Measurements from ENCODE around the gene MPHOSPH9. TPM values are rescaled to one million over a fixed set of nuclear protein-coding genes. Genes with fewer than 3 reads are reported as not detected.
A peak's percentile ranks its signal among the peaks of the same experiment; 100 is the strongest.

The MPHOSPH9 gene
- total and polyA plus RNA-seq, 2 of the 13 experiments (the other 11 are each of a cell fraction or from before 2014, with no cell fraction given), result 20.3 to 63.4 TPM

GRCh38 chr12:123141615-123142517, 91.1 kb downstream of the MPHOSPH9 start (continued):
- TF ChIP-seq JUNB (CRISPR knock-in tag; IDR thresholded peaks at IDR 0.05; ENCODE audit: borderline replicate concordance) (peak; percentile 54; the same call in 1 of the 2 replicates), ZNF280B (CRISPR knock-in tag; IDR thresholded peaks at IDR 0.05; ENCODE audit: borderline replicate concordance) (no peak), ZNF484 (CRISPR knock-in tag; IDR thresholded peaks at IDR 0.05; ENCODE audit: borderline replicate concordance, low read depth) (no peak), ZBTB8A (CRISPR knock-in tag; IDR thresholded peaks at IDR 0.05; ENCODE audit: borderline replicate concordance, low read depth) (no peak), HOXA7 (CRISPR knock-in tag; IDR thresholded peaks at IDR 0.05) (no peak), SIN3A (IDR thresholded peaks at IDR 0.05; ENCODE audit: borderline replicate concordance, low read depth, low read length) (0 out of 2 replicates have a peak, but pooled peaks have one; percentile 46), MAFF (IDR thresholded peaks at IDR 0.05; ENCODE audit: low read depth, low read length) (peak; percentile 91), FLYWCH1 (CRISPR knock-in tag; IDR thresholded peaks at IDR 0.05) (no peak), ZNF639 (CRISPR knock-in tag; conservative IDR thresholded peaks at IDR 0.05) (no peak), ZNF101 (CRISPR knock-in tag; IDR thresholded peaks at IDR 0.05; ENCODE audit: borderline replicate concordance, low read depth) (no peak), BORCS8-MEF2B (CRISPR knock-in tag; IDR thresholded peaks at IDR 0.05) (0 out of 2 replicates have a peak, but pooled peaks have one; percentile 35), IKZF5 (CRISPR knock-in tag; IDR thresholded peaks at IDR 0.05) (peak; percentile 34; the same call in 1 of the 2 replicates), ZNF18 (CRISPR knock-in tag; IDR thresholded peaks at IDR 0.05; ENCODE audit: insufficient replicate concordance) (peak; percentile 31), DPF2 (CRISPR knock-in tag; IDR thresholded peaks at IDR 0.05; ENCODE audit: borderline replicate concordance, low read depth) (no peak), ETV5 (CRISPR knock-in tag; IDR thresholded peaks at IDR 0.05; ENCODE audit: borderline replicate concordance) (peak; percentile 45; the same call in 1 of the 2 replicates), CTCF (CRISPR knock-in tag; IDR thresholded peaks at IDR 0.05) (no peak), MAX (IDR thresholded peaks at IDR 0.05) (0 out of 2 replicates have a peak, but pooled peaks have one; percentile 15), MLX (CRISPR knock-in tag; IDR thresholded peaks at IDR 0.05) (0 out of 2 replicates have a peak, but pooled peaks have one; percentile 21), ZBTB20 (CRISPR knock-in tag; IDR thresholded peaks at IDR 0.05; ENCODE audit: borderline replicate concordance, low read depth) (no peak)
